ENCODE measurements around the gene RASL10A.
A peak's percentile ranks its signal among the peaks of the same experiment; 100 is the strongest.

Gene RASL10A

DNA sequence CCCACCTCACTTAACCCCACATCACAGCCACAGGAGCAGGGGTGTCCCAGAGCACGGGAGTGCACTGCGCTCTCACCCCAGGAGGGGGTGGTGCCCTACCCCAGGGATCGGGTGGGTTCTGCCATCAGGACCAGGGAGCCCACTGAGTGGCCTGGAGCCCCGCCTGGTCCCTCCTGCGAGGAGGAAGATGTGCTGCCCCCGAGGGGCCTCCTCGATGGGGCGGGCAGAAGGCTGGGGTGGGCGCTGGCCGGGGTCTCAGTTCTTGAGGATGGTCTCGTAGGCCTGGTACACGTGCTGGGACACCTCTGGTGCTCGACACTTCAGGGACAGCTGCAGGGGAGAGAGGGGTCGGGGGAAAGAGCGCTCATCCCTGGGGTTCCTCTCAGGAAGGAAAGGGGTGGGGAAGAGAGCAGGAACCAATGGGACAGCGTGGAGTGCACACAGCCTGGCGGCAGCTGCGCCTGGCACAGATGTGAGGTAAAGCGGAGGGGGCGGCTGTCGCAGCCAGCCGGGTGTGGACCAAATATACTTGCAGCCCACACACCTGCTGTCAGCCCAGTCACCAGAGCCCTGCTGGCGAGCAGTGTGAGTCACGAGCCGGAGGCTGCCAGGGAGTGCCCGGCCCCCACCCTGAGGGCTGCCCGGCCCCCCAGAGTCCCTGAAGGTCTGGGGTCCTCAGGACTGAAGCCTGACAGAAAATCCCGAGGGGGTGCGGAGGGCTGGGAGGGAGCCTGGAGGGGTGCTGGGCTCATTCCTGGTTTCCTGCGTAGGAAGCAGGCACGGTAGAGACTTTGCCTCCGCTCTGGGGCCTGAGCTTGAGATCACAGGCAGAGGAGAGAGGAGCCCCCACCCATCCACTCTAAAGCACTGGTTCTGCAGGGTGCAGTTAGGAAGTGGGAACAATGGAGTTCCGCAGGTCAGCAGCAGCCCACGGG, 13.3 kb upstream of the RASL10A start:
- no peak for DNase-seq
- no peak for TF ChIP-seq CTCF (IDR thresholded peaks at IDR 0.05; ENCODE audit: low read depth, low read length, missing control alignments)
- Histone ChIP-seq H3K36me3 (replicated peaks) (peaks cover 18% of the 10 kb centered on the region), H3K4me3 (ENCODE audit: low read depth, low read length) (no peak overlapping the region), H3K27me3 (replicated peaks) (no peaks in the 10 kb centered on the region), H3K27ac (no peak overlapping the region)
- in situ Hi-C loops (cut with HindIII; ENCODE audit: low pct_ligation_motif_present, low sequenced_read_pairs), result no loop called here

DNA sequence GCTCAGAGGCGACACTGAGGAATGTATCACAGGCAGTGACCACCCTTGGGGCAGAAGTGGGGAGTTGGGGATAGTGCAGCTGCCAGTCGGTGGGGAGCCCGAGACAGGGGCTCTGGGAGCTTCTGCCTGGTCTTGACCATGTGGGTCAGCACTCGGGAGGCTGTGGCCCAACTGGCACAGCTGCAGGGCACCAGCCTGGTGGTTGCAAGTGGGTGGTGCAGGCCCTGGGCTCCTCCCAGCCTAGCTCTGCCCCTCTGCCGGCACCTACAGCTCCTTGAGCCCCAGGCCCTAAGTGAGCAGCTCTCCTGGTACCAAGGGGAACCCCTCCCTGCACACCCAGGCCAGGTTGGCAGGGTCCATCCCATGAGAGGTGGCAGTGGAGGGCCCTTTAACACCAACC, 12.6 kb upstream of the RASL10A start:
- no peak overlapping the region for H3K4me3 ChIP-seq (ENCODE audit: low read depth, low read length)
- H3K27me3 ChIP-seq (replicated peaks), result no peaks in the 10 kb centered on the region
- TF ChIP-seq CTCF (IDR thresholded peaks at IDR 0.05; ENCODE audit: low read depth, low read length, missing control alignments), result peak; percentile 37
- peaks cover 18% of the 10 kb centered on the region for H3K36me3 ChIP-seq (replicated peaks)
- in situ Hi-C loops (cut with HindIII; ENCODE audit: low pct_ligation_motif_present, low sequenced_read_pairs), result no loop called here
- H3K27ac ChIP-seq, result no peak overlapping the region
- DNase-seq, result no peak

DNA sequence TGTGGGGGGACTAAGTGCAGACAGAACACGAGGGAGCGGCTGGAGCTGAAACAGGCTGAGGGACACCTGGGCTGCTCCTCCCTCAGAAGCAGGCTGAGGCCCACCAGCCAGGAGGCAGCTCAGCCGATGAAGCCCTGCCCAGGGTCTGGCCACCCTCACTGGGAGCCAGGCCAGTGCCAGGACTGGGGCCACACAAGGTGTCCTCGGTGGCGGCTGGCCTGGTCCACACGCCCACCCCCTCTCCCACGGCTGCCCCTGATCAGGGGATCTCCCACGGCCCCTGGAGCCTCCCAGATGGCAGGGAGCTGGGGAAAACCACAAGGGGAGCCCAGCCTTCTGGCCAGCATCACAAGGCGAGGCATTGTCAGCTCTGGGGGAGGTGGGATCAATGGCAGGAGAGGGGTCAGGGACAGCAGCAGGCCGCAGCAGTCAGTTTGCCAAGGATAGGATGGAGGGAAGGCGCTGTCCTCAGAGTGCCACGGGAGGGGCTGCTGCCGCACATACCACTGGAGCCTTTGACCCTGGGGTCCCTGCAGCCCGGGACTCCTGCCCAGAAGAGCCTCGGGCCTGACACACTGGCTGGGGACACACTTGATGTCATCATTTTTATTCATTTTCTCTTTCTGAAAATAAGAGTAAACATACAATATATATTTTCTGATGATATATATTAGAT, 11.7 kb upstream of the RASL10A start:
- Histone ChIP-seq H3K36me3 (replicated peaks) (peaks cover 14% of the 10 kb centered on the region), H3K27ac (no peak overlapping the region), H3K4me3 (ENCODE audit: low read depth, low read length) (no peak overlapping the region), H3K27me3 (replicated peaks) (no peaks in the 10 kb centered on the region)
- no peak for TF ChIP-seq CTCF (IDR thresholded peaks at IDR 0.05; ENCODE audit: low read depth, low read length, missing control alignments)
- in situ Hi-C loops (cut with HindIII; ENCODE audit: low pct_ligation_motif_present, low sequenced_read_pairs), result no loop called here
- no peak for DNase-seq

DNA sequence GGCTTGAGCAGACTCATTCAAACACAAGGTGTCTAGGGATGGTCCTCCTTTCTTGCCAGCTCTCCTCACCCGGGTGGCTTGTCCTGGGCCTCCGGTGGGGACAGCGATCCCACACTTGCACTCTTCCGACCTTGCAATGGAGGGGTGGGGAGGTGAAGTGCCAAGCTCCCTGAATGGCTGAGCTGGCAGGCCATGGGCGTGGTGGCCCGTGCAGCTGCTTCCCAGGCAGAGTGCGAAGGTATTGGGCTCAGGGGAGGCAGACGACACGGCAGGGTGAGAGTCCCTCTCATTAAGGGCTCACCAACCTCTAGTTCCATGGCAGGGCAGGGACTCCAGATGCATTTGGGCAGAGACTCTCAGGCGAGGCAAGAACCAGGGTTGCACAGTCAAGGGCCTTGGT, 11.0 kb upstream of the RASL10A start:
- no peak overlapping the region for H3K4me3 ChIP-seq (ENCODE audit: low read depth, low read length)
- DNase-seq, result no peak
- TF ChIP-seq CTCF (IDR thresholded peaks at IDR 0.05; ENCODE audit: low read depth, low read length, missing control alignments), result no peak
- in situ Hi-C loops (cut with HindIII; ENCODE audit: low pct_ligation_motif_present, low sequenced_read_pairs), result no loop called here
- peaks cover 13% of the 10 kb centered on the region for H3K36me3 ChIP-seq (replicated peaks)
- H3K27me3 ChIP-seq (replicated peaks), result no peaks in the 10 kb centered on the region
- H3K27ac ChIP-seq, result no peak overlapping the region

- no peak overlapping the region for H3K4me3 ChIP-seq (ENCODE audit: low read depth, low read length)
- peaks cover 13% of the 10 kb centered on the region for H3K36me3 ChIP-seq (replicated peaks)
- in situ Hi-C loops (cut with HindIII; ENCODE audit: low pct_ligation_motif_present, low sequenced_read_pairs), result no loop called here
- H3K27ac ChIP-seq, result no peak overlapping the region
- no peak for DNase-seq
- no peak for TF ChIP-seq CTCF (IDR thresholded peaks at IDR 0.05; ENCODE audit: low read depth, low read length, missing control alignments)
- H3K27me3 ChIP-seq (replicated peaks), result no peaks in the 10 kb centered on the region
These were observed 10.4 kb upstream of the RASL10A start for GRCh38 chr22:29325785-29326315.

Data from brain microvascular endothelial cell (primary cell).